AG10803 (cell line): ENCODE results near the gene SHOC2.
A peak's percentile ranks its signal among the peaks of the same experiment; 100 is the strongest.

ENCODE experiments used
- DNase-seq: peaks from one replicate; pipeline ENCODE4 v3.0.0; 2010; ENCODE audit warnings: low read depth
- H3K4me3 ChIP-seq: 2 replicates; pipeline ENCODE4 v1.5.1; 2011; ENCODE audit warnings: mild to moderate bottlenecking, low read length, control low read depth
- TF ChIP-seq, protein P1 (sequence below): conservative IDR thresholded peaks from 2 replicates; pipeline ENCODE4 v1.5.1; 2011; ENCODE audit warnings: mild to moderate bottlenecking, low read length, control low read depth, inconsistent platforms

The SHOC2 gene

GRCh38 chr10:110931769-110932381 lies 12.5 kb downstream of the SHOC2 start:
- DNase-seq: no peak
- TF ChIP-seq, protein P1, sequence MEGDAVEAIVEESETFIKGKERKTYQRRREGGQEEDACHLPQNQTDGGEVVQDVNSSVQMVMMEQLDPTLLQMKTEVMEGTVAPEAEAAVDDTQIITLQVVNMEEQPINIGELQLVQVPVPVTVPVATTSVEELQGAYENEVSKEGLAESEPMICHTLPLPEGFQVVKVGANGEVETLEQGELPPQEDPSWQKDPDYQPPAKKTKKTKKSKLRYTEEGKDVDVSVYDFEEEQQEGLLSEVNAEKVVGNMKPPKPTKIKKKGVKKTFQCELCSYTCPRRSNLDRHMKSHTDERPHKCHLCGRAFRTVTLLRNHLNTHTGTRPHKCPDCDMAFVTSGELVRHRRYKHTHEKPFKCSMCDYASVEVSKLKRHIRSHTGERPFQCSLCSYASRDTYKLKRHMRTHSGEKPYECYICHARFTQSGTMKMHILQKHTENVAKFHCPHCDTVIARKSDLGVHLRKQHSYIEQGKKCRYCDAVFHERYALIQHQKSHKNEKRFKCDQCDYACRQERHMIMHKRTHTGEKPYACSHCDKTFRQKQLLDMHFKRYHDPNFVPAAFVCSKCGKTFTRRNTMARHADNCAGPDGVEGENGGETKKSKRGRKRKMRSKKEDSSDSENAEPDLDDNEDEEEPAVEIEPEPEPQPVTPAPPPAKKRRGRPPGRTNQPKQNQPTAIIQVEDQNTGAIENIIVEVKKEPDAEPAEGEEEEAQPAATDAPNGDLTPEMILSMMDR: no peak
- H3K4me3 ChIP-seq: no peak overlapping the region

GRCh38 chr10:110932505-110933180 lies 13.2 kb downstream of the SHOC2 start:
- TF ChIP-seq, protein P1: no peak
- H3K4me3 ChIP-seq: no peak overlapping the region
- no peak for DNase-seq

- TF ChIP-seq, protein P1: no peak
These were observed 17.4 kb downstream of the SHOC2 start for GRCh38 chr10:110936757-110937156.

DNA sequence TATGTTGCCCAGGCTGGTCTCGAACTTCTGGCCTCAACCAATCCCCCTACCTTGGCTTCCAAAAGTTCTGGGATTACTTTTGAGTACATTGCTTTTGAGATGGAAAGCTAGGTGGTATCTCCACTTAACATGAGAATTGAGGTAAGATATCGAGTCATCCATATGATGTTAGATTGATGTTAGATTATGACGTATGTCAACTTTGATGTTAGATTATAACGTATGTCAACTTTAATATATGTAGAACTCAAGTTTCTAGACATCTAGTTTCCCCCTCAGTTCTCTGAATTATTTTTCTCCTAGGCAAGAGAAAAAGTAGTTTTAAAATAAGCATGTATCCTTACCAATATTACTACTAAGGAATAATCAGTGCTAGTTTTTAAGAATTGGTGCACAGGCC lies 20.0 kb downstream of the SHOC2 start:
- no peak overlapping the region for H3K4me3 ChIP-seq
- no peak for DNase-seq
- TF ChIP-seq, protein P1: no peak

More at GRCh38 chr10:110936757-110937156, 17.4 kb downstream of the SHOC2 start:
- DNase-seq: no peak
- no peak overlapping the region for H3K4me3 ChIP-seq

DNA sequence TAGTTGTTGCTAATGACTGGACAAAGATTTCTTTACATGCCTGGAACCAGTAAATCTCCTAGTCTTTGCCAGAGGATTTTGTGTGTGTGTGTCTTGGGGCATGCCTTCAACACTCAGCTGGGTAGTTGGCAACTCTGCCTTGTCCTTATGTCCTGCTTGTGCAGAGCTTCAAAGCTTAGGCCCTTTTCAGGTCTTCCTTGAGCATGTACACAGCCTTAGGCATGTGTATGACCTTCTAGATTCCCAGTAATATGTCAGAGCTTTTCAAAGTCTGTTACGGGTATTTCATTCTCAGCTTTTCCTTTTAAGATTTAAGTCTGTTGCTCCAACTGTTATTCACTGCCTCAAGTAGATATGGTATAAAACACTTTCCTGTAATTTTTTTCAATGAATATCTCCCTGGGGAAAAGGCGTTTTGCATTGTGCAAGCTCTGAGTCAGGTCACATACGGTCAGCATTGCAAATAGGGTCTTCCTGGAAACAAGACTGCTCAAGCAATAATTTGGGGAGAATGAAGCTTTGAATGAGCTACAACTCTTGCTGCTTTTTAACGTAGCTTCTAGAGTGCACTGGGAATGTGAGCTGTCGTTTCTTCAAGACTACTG lies 25.5 kb downstream of the SHOC2 start:
- no peak overlapping the region for H3K4me3 ChIP-seq
- DNase-seq: peak; percentile 69
- TF ChIP-seq, protein P1: no peak

- H3K4me3 ChIP-seq: no peak overlapping the region
- DNase-seq: no peak
- TF ChIP-seq, protein P1: no peak
These were observed 27.1 kb downstream of the SHOC2 start for GRCh38 chr10:110946496-110946895.

GRCh38 chr10:110947061-110947595 lies 27.7 kb downstream of the SHOC2 start:
- no peak overlapping the region for H3K4me3 ChIP-seq
- DNase-seq: peak; percentile 3
- TF ChIP-seq, protein P1: no peak
